Right lobe of liver (tissue), 4 donors: Measurements from ENCODE around the gene PDF.

Experiments
- POLR2A ChIP-seq: fragments of 450-650 bp; IDR thresholded peaks from one replicate; pipeline ENCODE4 v1.6.1; 2017; ENCODE audit warnings: antibody characterized with exemption, mild to moderate bottlenecking
- TF ChIP-seq, protein P1 (sequence below), 4 donors: fragments of 200-600 bp in 3 of 4; fragments of 450-650 bp in 1 of 4; IDR thresholded peaks; one replicate each; pipeline versions ENCODE4 v1.5.1 to v1.8.0; 2016 to 2022; ENCODE audit warnings: antibody characterized with exemption in 4 of 4, mild to moderate bottlenecking in 2 of 4
- donor health status: DM: no; HTN: no; CAD: no.
- donor health status: DM: no; HTN: no; CAD: no.
- donor health status: DM: no; HTN: yes; CAD: no.

DNA sequence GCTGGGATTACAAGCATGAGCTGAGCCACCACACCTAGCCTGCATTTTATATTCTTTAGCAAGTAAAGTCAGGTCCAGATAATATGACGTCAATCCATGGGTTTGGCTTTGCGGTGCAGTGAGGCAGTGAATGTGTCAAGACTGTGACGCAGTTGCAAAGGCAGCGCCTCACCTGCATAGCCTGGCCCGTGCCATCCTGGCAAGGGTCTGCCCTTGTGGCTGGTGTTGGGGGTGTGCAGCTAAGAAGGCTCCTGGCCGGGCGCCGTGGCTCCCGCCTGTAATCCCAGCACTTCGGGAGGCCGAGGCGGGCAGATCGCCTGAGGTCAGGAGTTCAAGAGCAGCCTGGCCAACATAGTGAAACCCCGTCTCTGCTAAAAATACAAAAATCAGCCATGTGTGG is 7.0 kb downstream of the PDF start:
- TF ChIP-seq, protein P1, sequence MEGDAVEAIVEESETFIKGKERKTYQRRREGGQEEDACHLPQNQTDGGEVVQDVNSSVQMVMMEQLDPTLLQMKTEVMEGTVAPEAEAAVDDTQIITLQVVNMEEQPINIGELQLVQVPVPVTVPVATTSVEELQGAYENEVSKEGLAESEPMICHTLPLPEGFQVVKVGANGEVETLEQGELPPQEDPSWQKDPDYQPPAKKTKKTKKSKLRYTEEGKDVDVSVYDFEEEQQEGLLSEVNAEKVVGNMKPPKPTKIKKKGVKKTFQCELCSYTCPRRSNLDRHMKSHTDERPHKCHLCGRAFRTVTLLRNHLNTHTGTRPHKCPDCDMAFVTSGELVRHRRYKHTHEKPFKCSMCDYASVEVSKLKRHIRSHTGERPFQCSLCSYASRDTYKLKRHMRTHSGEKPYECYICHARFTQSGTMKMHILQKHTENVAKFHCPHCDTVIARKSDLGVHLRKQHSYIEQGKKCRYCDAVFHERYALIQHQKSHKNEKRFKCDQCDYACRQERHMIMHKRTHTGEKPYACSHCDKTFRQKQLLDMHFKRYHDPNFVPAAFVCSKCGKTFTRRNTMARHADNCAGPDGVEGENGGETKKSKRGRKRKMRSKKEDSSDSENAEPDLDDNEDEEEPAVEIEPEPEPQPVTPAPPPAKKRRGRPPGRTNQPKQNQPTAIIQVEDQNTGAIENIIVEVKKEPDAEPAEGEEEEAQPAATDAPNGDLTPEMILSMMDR (IDR thresholded peaks at IDR 0.05) = no peak
- TF ChIP-seq POLR2A = no peak
